PC-3 (cell line): ENCODE data around the gene ANTXR1. TPM values are rescaled to one million over a fixed set of nuclear protein-coding genes. Genes with fewer than 3 reads are reported as not detected.

ENCODE experiments used
- ATAC-seq: fragments of 200-7000 bp; cut with Tn5 transposase; 2 replicates; pipeline ENCODE4 v1.9.1; 2020; ENCODE audit warnings: mild to moderate bottlenecking, moderate library complexity
- BruUV-seq: library from RNA; stranded (reverse); fragments of 400-500 nt; replicated peaks from 2 replicates; lab custom pipeline; 2021; lab: Mats Ljungman, UMichigan
- CTCF ChIA-PET: fragments of 300-600 bp; sonication (Branson Sonifier 250); formaldehyde crosslinking; loops from one replicate; lab custom pipeline; 2022; ENCODE audit warnings: antibody characterized with exemption; lab: Charles Lee
- POLR2A ChIA-PET: fragments of 300-600 bp; sonication (Branson Sonifier 250); formaldehyde crosslinking; loops from one replicate; lab custom pipeline; 2022; ENCODE audit warnings: antibody characterized with exemption; ENCODE audit not compliant: unreplicated experiment; lab: Charles Lee
- DNase-seq: peaks from one replicate; pipeline ENCODE4 v3.0.0-alpha.2; 2015
- H2AFZ ChIP-seq: fragments of 300-600 bp; sonication (generic); 2 replicates; pipeline ENCODE4 v1.6.0; 2016; ENCODE audit warnings: antibody characterized with exemption, low read length
- H3F3A ChIP-seq: fragments of 300-600 bp; sonication (generic); one replicate; pipeline ENCODE4 v1.6.0; 2017; ENCODE audit warnings: antibody characterized with exemption, low read length, control low read depth, mild to moderate bottlenecking; ENCODE audit not compliant: unreplicated experiment
- H3K27ac ChIP-seq: fragments of 300-600 bp; sonication (generic); 2 replicates; pipeline ENCODE4 v1.5.1; 2016; ENCODE audit warnings: mild to moderate bottlenecking, low read length
- H3K27me3 ChIP-seq: fragments of 300-600 bp; sonication (generic); 2 replicates; pipeline ENCODE4 v1.6.1; 2016; ENCODE audit warnings: low read length, mixed read lengths
- H3K36me3 ChIP-seq: fragments of 300-600 bp; sonication (generic); 2 replicates; pipeline ENCODE4 v1.6.1; 2016; ENCODE audit warnings: low read depth, mixed run types, low read length, mixed read lengths
- H3K4me1 ChIP-seq: fragments of 300-600 bp; sonication (generic); 2 replicates; pipeline ENCODE4 v1.5.1; 2016; ENCODE audit warnings: low read length; ENCODE audit not compliant: insufficient read depth
- H3K4me2 ChIP-seq: fragments of 300-600 bp; sonication (generic); 2 replicates; pipeline ENCODE4 v1.6.0; 2016; ENCODE audit warnings: low read length
- H3K4me3 ChIP-seq: fragments of 300-600 bp; sonication (generic); 2 replicates; pipeline ENCODE4 v1.5.1; 2016; ENCODE audit warnings: mild to moderate bottlenecking, low read length, mixed read lengths
- H3K79me2 ChIP-seq: fragments of 300-600 bp; sonication (generic); 2 replicates; pipeline ENCODE4 v1.6.1; 2017; ENCODE audit warnings: low read length, mixed read lengths
- H3K9ac ChIP-seq: fragments of 300-600 bp; sonication (generic); 2 replicates; pipeline ENCODE4 v1.6.0; 2016; ENCODE audit warnings: mild to moderate bottlenecking, low read length
- H3K9me2 ChIP-seq: fragments of 300-600 bp; sonication (generic); replicated peaks from 2 replicates; pipeline ENCODE4 v1.6.1; 2016; ENCODE audit warnings: mixed run types, low read length, mixed read lengths
- H3K9me3 ChIP-seq: fragments of 300-600 bp; sonication (generic); 2 replicates; pipeline ENCODE4 v1.6.1; 2016; ENCODE audit warnings: low read length, mixed read lengths
- H4K20me1 ChIP-seq: fragments of 300-600 bp; sonication (generic); 2 replicates; pipeline ENCODE4 v1.6.1; 2016; ENCODE audit warnings: low read length, mixed read lengths
- CTCF ChIP-seq: fragments of 300-600 bp; sonication (generic); conservative IDR thresholded peaks from 2 replicates; pipeline ENCODE4 v1.5.1; 2017; ENCODE audit warnings: antibody characterized with exemption, low read depth, mild to moderate bottlenecking, low read length
- EZH2 ChIP-seq: fragments of 300-600 bp; sonication (generic); IDR thresholded peaks from one replicate; pipeline ENCODE4 v1.6.1; 2017; ENCODE audit warnings: antibody characterized with exemption, mild to moderate bottlenecking, low read length; ENCODE audit not compliant: unreplicated experiment
- EZH2phosphoT487 ChIP-seq: fragments of 300-600 bp; sonication (generic); IDR thresholded peaks from 2 replicates; pipeline ENCODE4 v1.6.1; 2018; ENCODE audit warnings: mild to moderate bottlenecking, antibody characterized with exemption, low read length, borderline replicate concordance
- intact Hi-C: fragments of 100-400 bp; cut with micrococcal nuclease; formaldehyde crosslinking; loops from 2 replicates; pipeline ENCODE4 v1.9.0; 2023
- total RNA-seq: library from RNA; depleted of rRNA; stranded (reverse); fragments of >200 nt; gene quantifications from 2 replicates; pipeline ENCODE4 v1.2.3, GENCODE V29; 2014

ANTXR1 gene
- total RNA-seq, 1 experiment from 2014 or later = 31.2 TPM

GRCh38 chr2:69297216-69297615 is 284.2 kb downstream of the ANTXR1 start:
- no peak for TF ChIP-seq EZH2
- no peak for TF ChIP-seq EZH2phosphoT487
- no peak for TF ChIP-seq CTCF
- DNase-seq (no peak), ATAC-seq (no peak)
- intact Hi-C loops = no loop called here
- H3F3A ChIP-seq = no peaks in the 10 kb centered on the region
- H2AFZ ChIP-seq = no peak overlapping the region
- POLR2A ChIA-PET = no interaction called here
- CTCF ChIA-PET = no interaction called here
- no peak overlapping the region for H3K27ac ChIP-seq
- no peaks in the 10 kb centered on the region for H3K27me3 ChIP-seq
- no peak overlapping the region for H3K4me3 ChIP-seq
- peaks cover 26% of the 10 kb centered on the region for H3K4me1 ChIP-seq
- no TSS peak for BruUV-seq
- H3K9ac ChIP-seq = no peak overlapping the region
- no peaks in the 10 kb centered on the region for H3K9me3 ChIP-seq
- no peaks in the 10 kb centered on the region for H3K36me3 ChIP-seq
- H3K9me2 ChIP-seq = no peaks in the 10 kb centered on the region
- no peaks in the 10 kb centered on the region for H3K79me2 ChIP-seq
- no peak overlapping the region for H3K4me2 ChIP-seq
- no peaks in the 10 kb centered on the region for H4K20me1 ChIP-seq

- no peaks in the 10 kb centered on the region for H3K27me3 ChIP-seq
- H4K20me1 ChIP-seq = no peaks in the 10 kb centered on the region
- intact Hi-C loops = no loop called here
- POLR2A ChIA-PET = no interaction called here
- peak overlapping the region; percentile 60 for H3K4me2 ChIP-seq
- H3K9me3 ChIP-seq = no peaks in the 10 kb centered on the region
- no peaks in the 10 kb centered on the region for H3F3A ChIP-seq
- H3K4me1 ChIP-seq = peaks cover 26% of the 10 kb centered on the region
- BruUV-seq = no TSS peak
- no peaks in the 10 kb centered on the region for H3K36me3 ChIP-seq
- no peaks in the 10 kb centered on the region for H3K79me2 ChIP-seq
- ATAC-seq (peak; percentile 100), DNase-seq (peak; percentile 93)
- CTCF ChIA-PET = no interaction called here
- no peaks in the 10 kb centered on the region for H3K9me2 ChIP-seq
- H3K4me3 ChIP-seq = no peak overlapping the region
- TF ChIP-seq EZH2 = no peak
- no peak for TF ChIP-seq EZH2phosphoT487
- no peak for TF ChIP-seq CTCF
- H3K9ac ChIP-seq = no peak overlapping the region
- peak overlapping the region; percentile 38 for H3K27ac ChIP-seq
- peak overlapping the region; percentile 47 for H2AFZ ChIP-seq
These were observed 285.3 kb downstream of the ANTXR1 start for GRCh38 chr2:69298261-69298660.

- H3K27ac ChIP-seq = peak overlapping the region; percentile 38
- no peaks in the 10 kb centered on the region for H3K27me3 ChIP-seq
- H4K20me1 ChIP-seq = no peaks in the 10 kb centered on the region
- POLR2A ChIA-PET = no interaction called here
- ATAC-seq (peak; percentile 6; the same call in 1 of the 2 replicates), DNase-seq (peak; percentile 38)
- TF ChIP-seq CTCF = no peak
- TF ChIP-seq EZH2phosphoT487 = no peak
- TF ChIP-seq EZH2 = no peak
- intact Hi-C loops = no loop called here
- no TSS peak for BruUV-seq
- no peaks in the 10 kb centered on the region for H3K36me3 ChIP-seq
- H3K4me3 ChIP-seq = no peak overlapping the region
- no peaks in the 10 kb centered on the region for H3K79me2 ChIP-seq
- H3F3A ChIP-seq = no peaks in the 10 kb centered on the region
- H3K9me3 ChIP-seq = no peaks in the 10 kb centered on the region
- no peaks in the 10 kb centered on the region for H3K9me2 ChIP-seq
- peaks cover 26% of the 10 kb centered on the region for H3K4me1 ChIP-seq
- CTCF ChIA-PET = no interaction called here
- peak overlapping the region; percentile 60 for H3K4me2 ChIP-seq
- H3K9ac ChIP-seq = no peak overlapping the region
- H2AFZ ChIP-seq = peak overlapping the region; percentile 44; the same call in 1 of the 2 replicates
These were observed 285.9 kb downstream of the ANTXR1 start for GRCh38 chr2:69298862-69299261.
